Measurements from ENCODE around the gene DDTL.
"Not testable (repeated sequence)": the region's sequence is repeated elsewhere in the genome, so short reads cannot be mapped to it uniquely, and the experiment has no call there.

Gene DDTL

DNA sequence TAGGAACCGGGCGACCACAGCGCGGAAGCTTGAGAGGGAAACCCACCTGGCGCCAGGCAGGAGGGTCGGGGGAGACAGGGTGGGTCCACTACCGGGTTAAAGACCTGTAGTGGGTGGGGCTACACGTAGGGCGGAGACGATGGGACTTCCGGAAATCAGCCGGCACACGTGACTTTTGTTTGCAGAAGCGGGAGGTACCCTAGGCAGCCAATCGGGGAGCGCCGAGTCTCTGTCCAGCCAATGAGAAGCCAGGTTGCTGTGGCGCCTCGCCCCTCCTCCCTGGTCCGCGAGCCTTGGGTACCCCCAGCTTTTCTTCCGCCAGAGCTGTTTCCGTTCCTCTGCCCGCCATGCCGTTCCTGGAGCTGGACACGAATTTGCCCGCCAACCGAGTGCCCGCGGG, at the start of gene DDTL:
DDTL (plus strand) TSS at position 321 of the 400 bp plus-strand sequence; CDS start at position 348, 27 bp downstream.
- DNase-seq = not testable (repeated sequence)

DNA sequence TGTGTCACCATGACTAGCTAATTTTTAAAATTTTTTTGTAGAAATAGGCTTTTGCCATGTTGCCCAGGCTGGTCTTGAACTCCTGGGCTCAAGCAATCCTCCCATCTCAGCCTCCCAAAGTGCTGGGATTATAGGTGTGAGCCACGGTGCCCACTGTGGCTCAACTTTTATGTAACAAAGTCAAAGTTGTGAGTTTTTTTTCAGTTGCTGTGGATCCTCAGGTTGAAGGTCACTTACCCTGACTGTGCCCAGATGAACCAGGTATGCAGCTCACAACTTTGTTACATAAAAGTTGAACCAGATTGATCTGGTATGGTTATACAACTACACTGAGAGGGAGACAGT, 46.4 kb upstream of the DDTL start:
- DNase-seq = not testable (repeated sequence)

DNA sequence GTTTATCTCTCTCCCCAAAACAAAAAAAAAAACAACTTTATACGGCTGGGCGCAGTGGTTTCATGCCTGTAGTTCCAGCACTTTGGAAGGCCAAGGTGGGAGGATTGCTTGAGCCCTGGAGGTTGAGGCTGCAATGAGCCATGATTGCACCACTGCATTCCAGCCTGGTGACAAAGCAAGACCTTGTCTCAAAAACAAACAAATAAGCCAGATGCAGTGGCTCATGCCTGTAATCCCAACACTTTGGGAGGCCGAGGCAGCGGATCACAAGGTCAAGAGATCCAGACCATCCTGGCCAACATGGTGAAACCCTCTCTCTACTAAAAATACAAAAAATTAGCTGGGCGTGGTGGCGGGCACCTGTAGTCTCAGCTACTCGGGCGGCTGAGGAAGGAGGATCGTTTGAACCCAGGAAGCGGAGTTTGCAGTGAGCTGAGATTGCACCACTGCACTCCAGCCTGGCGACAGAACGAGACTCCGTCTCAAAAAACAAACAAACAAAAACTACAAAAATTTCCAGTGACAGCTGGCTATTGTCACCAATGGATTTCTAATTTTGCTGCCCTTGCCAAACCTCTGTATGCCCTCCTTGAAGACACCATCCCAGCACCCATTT, 45.0 kb upstream of the DDTL start:
- DNase-seq = not testable (repeated sequence)

DNA sequence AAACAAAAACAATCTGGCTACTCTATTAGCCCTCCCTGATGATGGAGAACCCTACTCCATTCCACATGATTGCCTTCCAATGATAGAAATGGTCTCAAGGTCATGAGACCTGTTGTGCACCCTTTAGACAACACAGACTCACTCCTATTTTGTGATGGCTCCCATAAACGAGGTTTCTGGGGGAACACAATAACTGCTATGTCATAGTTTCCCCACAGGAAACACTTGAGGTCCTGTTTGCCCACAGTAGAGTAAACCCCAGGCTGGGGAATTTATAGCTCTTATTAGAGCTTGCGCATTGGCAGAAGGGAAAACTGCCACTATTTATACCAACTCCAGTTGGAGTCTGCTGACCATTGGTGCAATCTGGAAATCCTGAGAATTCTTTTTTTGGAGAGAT, 43.8 kb upstream of the DDTL start:
- DNase-seq = no peak

DNA sequence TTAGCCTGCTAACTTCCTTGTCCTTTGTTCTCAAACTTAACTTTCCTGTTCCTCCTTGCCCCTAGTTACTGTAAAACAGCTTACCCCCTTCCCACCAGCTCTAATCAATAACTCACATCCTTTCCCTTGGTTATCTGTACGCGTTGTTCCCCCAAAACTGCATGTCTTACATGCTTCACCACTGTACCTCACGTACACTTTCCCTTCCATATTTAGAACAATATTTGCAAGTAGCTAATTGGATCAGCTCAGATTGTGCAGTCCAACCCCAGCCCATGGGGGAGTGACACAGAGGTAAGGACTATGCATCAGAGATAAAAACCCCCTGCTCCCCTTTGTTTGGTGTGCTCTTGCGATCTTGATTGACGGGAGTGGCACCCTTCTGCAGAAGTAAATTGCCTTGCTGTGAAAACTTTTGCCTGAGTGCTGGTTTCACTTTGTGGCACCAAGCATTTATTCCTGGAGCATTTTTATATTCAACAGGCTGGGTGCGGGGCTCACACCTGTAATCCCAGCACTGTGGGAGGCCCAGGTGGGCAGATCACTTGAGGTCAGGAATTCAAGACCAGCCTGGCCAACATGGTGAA, 41.6 kb upstream of the DDTL start:
- DNase-seq = no peak

DNA sequence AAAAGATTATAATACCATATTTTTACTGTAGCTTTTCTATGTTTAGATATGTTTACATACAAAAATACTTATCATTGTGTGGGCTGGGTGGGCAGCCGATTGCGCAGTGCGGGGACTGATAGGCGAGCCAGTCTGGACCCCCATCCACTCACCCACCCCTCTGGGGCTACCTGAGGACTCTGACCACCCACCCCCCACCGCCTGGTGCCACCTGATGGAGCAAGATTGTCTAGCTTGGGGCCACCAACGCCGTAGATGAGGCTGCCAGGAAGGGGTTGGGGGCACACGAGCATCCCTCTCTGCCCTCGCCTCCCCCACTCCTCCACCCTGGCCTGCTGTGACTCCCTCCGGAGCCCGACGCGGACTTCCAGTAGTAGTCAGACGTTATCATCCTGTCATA, 40.1 kb upstream of the DDTL start:
- DNase-seq = no peak

DNA sequence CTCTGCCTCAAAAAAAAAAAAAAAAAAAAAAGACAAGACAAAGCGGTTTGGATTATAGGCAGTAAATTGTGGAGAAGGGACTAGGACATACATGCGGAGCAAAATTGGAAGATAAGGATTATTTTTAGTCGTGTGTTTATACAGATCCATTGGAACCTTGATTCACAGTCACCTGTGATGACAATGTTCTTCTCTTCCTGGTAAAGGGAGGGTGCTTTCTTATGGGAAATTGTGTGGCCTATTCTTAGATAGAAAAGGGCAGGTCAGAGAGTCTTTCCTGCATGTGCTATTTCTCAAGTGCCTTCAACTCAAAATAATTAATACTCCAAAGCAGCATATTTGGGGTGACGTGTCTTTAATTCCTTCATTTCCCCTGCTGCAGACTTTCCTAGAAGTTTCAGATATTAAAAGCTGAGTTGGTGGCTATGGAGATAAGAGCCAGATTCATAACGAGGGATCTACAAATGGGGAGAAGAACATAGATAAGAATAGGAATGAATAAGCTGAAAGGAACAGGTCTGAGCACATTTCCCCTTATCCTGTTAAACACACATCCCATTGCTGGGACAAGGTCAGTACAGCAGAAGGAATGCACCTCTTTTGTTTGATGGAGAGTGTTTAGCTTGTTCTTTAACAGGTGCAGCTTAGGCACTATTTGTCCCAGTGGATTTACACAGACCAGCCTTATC, 28.2 kb upstream of the DDTL start:
- no peak for DNase-seq

DNA sequence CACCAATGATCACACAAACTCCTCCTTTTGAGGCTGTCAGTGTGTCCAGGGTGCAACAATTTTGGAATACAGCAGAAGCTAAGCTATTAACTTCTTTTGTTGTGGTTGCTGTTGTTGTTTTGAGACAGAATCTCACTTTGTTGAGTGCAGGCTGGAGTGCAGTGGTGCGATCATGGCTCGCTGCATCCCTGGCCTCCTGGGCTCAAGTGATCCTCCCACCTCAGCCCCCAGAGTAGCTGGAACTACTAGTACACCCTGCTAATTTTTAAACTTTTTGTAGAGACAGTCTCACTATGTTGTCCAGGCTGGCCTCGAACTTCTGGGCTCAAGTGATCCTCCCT, 27.7 kb upstream of the DDTL start:
- DNase-seq = no peak

DNA sequence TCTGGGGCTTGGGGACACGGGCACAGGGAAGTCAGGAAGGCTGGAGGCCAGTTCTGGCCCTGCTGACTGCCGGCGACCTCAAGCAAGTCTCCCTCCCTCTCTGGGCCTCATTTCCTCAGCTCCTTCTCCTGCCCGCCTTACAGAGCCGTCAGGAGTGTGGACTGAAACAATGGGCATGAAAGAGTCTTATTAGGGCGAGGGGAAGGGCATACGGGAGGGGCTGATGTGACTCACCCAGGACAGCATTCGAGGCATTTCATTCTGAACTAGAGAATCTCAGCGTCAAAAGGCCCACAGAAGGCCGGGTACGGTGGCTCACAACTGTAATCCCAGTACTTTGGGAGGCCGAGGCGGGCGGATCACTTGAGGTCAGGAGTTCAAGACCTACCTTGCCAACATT, 26.5 kb upstream of the DDTL start:
- not testable (repeated sequence) for DNase-seq

DNA sequence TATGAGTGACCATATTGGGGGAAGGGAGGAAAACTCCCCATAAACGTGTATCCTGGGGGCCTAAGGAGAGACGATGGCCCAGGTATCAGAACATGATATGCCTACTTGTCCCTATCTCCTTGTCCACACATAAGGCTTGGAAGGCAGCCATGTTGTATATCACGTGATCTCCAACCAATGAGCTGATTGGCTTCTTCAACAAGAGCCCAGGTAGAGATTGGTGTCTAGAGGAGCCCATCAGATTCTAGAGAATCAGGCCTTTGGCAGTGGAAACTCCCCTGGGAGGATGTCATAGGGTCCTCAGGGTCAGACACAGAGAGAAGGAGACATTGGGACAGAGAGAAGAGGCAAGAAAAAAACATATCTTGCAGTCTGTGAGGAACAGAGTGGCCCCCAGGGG, 19.3 kb upstream of the DDTL start:
- not testable (repeated sequence) for DNase-seq

DNA sequence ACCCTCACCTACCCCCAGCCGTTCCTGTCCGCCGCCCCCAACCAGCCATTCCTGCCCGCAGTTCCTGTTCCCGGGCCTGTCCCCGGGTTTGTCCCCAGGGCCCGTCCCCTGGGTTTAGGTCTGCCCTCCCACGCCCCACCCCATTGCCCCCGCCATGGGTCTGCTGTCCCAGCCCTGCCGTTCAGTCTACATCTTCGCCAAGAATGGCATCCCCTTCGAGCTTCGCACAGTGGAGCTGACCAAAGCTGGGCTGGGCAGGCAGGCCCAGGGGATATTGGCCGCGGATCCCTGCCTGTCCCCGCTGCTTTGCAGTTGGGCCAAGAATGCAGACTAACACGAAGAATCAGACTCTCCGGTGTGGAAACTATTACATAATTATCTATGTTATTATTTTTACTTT, 16.9 kb upstream of the DDTL start:
- DNase-seq = not testable (repeated sequence)

DNA sequence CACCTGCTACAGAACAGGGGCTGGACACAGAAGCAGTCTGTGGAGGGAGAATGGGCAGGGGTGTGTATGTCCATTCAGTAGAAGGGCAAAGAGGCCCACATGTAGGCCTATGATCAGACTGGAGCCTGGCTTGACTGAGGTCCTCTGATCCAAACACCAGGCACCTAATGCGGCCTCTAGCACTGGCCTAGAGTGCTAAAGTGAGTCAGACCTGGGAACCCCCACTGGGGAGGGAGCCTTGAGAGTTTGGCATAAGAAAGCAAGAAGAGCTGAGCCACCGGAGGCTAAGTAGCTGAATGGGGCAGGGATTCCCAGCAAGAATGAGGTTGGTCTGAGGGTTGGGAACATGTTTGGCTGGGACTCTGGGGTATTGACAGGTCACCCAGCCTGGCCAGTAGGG, 15.3 kb upstream of the DDTL start:
- not testable (repeated sequence) for DNase-seq

DNA sequence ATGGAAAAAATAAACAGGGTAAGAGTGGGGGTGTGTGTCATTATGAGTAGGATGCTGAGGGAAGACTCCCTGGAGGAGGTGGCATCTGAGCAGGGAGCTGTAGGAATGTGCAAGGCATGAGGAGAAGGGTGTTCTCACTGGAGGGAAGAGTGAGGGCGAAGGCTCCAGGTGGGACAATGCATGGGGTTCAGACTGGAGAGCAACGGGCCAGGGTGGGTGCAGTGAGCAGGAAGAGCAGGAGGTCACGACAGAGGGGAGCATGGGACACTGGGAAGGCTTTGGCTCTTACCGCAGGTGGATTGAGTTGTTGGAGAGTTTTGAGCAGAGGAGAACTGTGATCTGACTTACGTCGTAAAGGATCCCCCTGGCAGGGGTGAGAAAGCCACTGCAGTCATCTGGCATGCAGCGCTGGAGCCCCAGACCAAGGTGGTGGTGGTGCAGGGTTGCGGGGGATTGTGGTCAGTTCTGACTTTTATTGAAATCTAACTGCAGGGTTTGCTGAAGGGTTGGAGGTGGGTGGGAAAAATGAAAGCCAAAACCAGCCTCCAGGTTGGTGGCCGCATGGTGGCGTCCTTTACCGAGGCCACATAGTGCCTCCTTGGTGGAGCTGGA, 13.8 kb upstream of the DDTL start:
- DNase-seq = not testable (repeated sequence)

DNA sequence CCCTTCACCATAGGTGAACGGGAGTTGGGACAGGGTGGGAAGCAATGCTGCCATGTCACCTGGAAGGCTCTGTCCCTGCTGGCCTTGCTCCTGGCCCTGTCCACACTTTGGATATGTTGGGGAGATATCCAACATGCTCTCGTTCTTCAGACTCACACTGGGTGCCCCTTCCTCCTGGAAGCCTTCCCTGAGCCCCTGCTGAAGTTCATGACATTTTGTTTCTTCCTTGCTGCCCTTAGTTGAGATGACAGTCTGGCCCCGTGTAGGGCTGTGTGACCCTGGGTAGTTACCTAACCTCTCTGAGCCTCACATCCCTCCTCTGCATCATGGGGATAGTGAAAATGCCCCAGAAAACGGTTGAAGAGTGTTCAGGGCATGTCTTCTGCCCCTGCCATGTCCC, 13.2 kb upstream of the DDTL start:
- DNase-seq = not testable (repeated sequence)

DNA sequence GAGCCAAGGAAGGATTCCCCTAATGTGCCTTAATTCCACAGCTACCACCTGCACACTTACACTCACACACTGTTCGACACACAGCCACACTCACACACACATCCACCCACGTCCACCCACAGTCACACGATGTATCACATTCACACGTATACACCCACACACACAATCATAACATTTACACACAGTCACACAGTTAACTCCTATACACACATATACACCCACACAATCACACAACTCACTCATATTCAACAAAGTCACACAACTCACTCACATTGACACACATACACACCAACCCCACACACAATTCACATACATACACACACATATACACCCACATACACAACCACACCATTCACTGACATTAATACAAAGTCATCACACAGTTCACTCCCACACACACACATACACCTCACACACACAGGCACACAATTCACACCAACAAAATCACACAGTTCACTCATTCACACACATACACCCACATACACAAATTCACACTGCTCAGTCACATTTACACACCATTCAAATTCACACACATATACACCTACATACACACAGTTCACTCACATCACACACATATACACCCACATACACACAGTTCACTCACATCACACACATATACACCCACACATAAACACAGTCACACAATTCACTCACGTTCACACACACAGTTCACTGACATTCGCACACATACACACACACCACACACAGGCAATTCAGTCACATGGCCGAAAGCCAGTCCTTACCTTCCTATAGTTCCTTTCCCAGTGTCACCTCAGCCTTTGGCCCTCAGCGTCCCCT, 12.3 kb upstream of the DDTL start:
- DNase-seq = not testable (repeated sequence)

DNA sequence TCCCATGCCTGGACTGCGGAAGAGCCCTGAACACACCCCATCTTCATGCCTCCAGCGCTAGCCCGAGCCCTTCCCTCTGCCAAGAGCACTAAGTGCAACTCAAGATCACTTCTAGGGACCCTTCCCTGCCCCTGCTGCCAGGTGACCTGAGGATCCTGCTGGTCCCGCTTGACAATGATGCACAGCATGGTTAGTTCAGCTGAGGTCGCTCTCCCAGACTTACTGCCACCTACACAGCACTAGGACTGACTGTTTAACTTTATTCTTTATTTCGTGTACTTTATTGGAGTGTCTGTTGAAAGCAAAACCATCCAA, 11.7 kb upstream of the DDTL start:
- DNase-seq = not testable (repeated sequence)

DNA sequence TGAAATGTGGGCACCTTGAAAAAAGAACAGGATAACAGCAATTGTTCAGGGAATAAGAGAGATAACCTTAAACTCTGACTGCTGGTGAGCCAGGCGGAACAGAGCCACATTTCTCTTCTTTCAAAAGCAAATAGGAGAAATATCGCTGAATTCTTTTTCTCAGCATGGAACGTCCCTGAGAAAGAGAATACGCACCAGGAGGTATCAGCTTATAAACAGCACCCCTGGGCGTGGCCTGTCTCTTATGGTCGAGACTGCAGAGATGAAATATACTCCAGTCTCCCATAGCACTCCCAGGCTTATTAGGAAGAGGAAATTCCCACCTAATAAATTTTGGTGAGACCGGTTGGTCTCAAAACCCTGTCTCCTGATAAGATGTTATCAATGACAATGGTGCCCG, 10.8 kb upstream of the DDTL start:
- DNase-seq = not testable (repeated sequence)

DNA sequence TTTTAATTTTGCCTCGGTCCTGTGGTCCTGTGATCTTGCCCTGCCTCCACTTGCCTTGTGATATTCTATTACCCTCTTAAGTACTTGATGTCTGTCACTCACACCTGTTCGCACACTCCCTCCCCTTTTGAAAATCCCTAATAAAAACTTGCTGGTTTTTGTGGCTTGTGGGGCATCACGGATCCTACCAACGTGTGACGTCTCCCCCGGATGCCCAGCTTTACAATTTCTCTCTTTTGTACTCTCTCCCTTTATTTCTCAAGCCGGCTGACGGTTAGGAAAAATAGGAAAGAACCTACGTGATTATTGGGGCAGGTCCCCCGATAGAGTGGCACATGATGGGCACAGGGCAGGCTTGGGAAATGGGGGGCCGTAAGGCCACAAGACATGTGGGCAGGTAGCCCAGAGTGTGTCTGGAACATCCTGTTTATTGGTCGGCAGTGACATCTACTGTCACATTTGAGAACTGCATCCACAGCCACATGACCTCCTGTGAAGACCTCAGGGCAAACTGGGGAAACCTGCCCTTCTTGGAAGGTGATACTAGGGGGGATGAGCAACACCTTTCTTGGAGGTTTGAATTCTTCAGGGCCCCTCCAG, 10.3 kb upstream of the DDTL start:
- peak in 54 of 58 donors; percentile 6 to 85 (median 60) for DNase-seq

DNA sequence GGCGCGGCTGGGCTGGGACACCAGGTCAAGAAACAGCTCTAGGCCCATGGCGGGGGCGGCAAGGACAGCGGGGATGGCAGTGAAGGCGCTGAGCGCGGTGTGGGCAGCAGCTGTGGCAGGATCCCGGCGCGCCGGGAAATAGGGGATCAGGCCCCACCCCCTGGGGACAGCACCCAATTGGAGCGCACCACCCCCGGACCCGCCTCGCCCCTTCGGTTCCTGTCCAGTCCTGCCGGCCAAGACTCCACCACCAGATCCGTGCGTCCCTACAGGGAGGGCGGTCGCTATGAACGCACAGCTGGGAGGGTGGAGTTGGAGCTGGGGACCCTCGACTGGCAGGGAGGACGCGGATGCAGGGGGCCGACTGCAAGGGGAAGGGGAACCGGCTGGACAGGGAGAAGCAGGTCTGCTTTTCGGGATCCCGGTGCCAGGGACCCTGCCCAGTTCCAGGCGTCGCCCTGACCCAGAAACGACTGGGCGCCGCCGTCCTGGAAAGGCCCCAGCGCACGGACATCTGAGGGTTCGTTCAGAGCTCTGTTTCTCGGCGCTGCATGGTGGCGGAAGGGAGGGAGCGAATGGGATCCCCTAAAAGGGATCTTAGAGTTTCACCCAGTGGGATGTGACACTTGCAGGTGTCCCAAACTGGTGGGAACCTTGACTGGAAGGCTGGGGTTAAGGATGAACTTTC, 5.5 kb upstream of the DDTL start, which contains the start of gene GSTT2B:
GSTT2B (minus strand) TSS at position 112 of the 688 bp plus-strand sequence; CDS start at position 48, 64 bp downstream.
- not testable (repeated sequence) for DNase-seq

DNA sequence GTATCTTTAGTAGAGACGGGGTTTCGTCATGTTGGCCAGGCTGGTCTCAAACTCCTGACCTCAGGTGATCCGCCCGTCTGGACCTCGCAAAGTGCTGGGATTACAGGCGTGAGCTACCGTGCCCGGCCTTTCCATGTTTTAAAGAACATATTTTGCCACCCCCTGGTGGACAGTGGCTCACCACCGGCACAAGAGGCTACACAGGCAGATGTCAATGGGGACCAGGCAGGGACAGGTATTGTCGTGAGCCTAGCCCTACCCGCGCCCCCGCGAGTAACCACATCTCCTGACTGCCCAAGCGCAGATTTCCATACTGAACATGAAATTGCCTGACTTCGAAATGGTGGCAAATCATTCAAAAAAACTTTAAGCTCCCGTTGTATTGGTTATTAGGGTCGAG, 594 bp upstream of the DDTL start:
- not testable (repeated sequence) for DNase-seq

DNA sequence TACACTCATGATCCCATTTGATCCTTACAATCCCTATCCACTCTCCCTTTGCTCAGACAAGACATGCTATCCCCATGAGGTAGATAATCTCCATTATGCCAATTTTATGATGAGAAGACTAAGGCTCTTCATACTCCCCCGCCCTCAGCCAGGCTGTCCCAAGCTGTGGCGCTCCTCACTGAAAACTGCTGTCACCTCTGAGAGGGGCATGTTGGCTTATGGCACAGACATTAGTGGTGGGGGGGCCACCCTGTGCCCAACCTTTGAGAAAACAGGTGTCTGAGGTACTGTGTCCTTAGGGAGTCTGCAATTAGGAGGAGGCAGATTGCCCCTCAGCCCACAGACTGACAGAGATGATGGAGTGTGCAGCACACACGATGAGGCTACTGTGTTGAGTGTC, 2.4 kb downstream of the DDTL start:
- no peak for DNase-seq

Measured in anterior cingulate cortex (tissue), 58 donors.